Activated T-cell treated with anti-CD3 and anti-CD28 coated beads, Interleukin-2, amount 50 U/mL, for 1 hour (primary cell): ENCODE data around the gene STMN3.
A peak's percentile ranks its signal among the peaks of the same experiment; 100 is the strongest.

Experiments
- DNase-seq: peaks from one replicate; pipeline ENCODE4 v3.0.0-alpha.2; 2020

Gene STMN3

DNA sequence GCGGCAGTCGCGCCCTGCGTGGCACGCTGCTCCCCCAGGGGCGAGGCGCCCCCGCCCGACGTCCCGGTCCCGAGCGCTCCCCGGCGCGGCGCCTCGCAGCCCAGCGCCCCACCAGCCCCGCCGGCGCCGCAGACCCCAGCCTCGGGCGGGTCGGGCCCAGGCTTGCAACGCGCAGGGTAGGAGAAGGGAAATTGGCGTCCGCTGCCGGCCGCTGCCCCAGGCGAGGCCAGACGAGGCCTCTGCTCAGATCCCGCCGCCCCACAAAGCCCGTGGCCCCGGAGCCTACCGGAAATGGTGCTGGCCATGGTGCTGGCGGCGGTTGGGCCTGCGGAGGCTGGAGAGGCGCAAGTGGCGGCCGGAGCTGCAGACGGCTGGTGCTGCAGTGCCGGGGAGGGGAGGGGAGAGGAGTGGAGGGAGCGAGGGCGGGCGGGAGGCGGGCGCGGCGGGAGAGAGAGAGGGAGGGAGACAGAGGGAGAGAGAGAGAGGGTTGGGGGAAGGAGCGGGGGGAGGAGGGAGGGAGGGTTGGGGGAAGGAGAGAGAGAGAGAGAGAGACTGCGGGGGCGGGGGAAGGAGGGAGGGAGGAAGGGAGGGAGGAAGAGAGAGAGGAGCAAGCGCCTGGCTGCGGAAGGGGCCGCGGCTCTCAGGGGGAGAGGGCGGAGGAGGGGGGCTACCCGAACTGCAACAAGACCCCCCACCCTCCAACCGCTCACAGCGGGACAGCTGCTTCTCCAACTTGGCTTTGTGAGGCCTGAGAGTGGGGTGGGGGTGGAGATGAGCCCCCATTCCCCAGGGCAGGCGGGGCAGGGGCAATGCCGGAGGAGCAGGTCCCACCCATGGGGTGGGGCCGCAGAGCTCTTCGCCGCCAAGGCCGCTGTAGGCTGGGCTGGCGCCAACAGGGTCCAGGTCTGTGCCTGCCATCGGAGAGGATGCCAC, at the start of gene STMN3:
STMN3 (minus strand) TSS at position 384 of the 933 bp plus-strand sequence; CDS start at position 305, 79 bp downstream.
- peak; percentile 73 for DNase-seq

DNA sequence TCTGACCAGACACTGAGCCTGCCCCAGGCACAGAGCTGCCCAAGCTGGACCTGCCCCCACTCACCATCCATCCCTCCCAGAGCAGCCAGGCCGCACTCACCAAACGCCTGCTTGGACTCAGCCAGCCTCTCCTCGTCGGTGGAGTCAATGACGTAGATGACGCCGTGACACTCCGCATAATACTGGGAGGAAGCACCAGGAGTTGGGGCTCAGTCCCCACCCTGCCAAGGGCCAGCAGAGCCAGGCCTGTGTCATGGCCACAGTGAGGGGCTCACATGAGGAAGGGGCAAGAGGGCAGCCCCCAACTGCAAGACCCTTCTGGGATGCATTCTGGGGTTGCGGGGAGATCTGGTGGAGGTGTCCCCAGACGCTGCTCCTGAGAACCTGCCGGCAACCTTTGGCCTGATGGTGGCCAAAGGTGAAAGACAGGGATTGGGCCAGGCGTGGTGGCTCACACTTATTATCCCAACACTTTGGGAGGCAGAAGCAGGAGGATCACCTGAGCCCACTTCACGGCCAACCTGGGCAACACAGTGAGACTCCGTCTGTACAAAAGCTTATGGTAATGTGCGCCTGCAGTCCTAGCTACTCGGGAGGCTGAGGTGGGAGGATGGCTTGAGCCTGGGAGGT, 48.9 kb upstream of the STMN3 start:
- DNase-seq = no peak

DNA sequence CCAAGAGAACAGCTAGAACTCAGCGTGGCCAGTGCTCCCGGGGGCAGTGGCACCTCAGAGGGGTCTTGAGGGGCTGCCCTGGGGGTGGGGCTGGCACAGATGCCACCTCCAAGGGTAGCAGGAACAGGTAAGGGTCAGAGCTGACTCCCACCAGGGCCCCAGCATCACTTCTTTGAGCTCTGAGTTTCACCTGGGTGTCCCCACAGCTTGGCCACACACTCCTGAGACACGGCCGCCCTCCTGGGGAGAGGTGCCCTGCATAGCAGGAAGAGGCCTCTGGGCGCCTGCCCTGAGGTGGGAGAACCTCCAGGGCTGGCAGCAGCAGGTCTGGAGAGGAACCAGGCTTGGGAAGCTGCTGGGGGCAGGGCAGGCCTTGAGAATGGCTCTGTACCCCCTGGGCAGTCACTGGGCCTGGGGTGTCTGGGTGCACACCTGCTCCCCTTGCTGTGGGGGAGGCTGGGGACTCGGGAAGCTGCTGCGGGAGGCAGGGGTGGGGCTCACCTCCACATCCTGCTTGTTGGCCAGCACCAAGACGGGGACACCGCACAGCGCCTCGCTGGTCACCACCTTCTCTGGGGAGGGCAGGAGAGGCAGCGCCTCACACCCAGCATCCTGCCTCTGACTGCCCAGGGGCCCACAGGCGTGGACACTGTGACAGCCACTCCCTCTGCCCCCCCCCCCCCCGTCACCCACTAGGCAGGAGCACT, 48.3 kb upstream of the STMN3 start:
- no peak for DNase-seq

DNA sequence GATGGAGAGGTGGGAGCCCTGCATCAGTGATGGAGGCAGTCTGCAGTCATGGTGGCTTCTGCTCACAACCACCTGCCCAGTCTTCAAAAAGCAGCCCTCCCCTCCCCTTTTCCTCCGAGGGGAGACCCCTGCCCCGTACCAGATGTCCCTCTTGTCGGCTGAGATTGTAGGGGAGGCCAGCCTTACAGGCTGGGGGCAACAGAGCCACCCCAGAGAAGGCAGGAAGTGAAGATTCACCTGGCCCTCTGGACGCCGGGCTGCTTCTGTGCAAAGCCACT, 47.8 kb upstream of the STMN3 start:
- DNase-seq = no peak

DNA sequence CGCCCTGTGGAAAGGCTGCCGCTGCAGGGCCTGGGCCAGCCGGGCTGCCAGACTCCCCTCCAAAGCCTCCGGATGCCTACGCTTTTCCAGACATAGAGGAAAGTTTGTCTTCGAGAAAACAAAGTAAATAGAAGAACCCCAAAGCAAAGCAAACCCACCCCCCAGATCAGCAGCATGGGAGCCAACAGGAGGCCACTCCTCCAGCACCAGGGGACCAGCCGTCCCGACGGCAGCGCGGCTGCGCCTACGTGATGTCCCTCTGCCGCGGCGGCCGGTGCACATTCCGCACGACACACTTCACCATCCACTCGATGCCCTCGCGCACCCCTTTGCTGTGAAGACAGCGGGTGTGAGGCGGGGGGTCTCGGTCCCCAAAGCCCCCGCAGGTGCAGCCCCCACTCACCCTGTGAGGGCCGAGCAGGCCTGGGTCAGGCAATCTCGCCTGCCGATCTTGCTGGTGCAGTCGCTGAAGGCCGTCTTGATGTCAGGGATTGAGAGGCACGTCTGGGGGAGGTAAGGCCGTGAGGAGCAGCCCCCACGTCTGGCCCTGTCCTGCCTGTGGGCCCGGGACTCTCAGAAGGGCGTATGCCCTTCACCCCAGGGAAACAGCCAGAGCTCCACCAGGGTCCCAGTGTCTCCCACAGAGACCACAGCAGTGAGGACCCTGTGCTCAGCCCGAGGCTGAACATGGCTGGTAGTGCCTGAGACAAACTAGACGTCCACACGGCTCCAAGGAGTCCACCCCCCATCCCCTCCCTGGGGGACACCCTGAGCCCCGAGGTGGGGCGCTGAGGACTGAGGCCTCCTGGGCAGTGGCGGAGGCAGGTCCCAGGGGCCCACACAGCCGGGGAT, 47.2 kb upstream of the STMN3 start:
- no peak for DNase-seq

DNA sequence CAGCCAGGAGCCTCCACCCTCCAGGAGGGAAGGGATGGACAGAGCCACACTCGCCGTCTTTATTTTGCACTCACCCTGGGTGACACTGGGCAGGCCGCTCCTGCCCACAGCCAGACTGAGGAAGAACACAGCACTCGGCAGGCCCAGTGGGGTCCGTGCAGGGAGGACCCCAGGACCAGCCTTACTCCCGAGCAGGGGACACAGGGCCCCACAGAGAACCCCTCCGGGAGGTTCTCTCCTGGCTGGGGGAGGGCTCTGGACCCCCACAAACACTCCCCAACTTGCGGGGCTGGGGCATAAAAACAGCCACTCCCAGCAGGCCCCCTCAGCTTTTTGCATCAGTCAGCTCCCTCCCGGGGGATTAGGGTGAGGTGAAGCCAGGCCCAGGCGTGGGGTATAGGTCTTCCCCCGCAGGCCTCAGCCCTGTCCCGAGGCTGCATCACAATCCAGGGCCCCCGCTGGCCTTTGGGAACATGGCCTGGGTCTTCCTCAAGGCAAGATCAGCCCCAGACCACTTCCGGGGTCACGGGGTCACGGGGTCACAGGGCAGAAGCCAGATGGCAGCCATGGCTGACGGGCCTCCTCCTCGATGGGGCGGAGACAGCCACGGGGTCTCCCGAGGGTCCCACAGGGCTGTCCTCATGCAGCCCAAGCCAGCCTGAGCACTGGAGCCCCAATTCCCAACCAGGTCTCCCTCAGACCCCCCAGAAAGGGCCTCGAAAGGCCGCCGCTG, 46.4 kb upstream of the STMN3 start:
- no peak for DNase-seq

DNA sequence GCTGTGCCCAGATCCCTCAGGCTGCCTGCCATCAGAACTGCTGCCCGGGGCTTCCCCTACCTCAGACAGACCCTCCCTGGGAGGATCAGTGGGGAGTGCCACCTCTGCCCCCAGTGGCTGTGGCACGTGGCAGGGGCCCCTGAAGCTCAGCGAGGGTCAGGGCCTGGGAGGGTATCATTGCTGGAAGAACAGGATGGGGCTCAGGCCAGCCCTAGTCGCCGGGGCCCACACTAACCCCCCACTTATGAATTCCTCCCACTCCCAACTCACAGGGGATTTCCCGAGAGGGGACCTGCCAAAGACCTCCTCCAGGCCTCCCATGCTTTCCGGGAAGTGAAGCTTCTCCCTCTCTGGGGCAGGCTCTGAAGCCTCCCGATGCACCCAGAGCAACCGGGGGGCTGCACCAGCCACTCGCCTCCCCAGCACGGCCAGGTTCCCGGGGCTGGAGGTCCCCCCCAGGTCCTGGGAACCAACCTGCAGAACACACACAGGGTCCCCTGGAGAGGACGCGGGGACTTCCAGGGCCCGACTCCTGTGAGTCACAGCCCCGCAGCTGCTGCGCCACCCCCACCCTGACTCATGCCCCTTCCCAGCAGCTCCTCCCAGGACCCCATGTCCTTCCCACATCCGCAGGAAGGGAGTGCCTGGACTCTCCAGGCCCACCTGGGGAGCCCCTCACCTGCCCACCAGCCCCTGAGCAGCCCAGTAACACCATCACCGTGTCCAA, 45.7 kb upstream of the STMN3 start:
- no peak for DNase-seq

GRCh38 chr20:63697868-63698545, 44.8 kb upstream of the STMN3 start:
- DNase-seq = no peak

GRCh38 chr20:63697357-63697867, 44.2 kb upstream of the STMN3 start:
- DNase-seq = no peak

DNA sequence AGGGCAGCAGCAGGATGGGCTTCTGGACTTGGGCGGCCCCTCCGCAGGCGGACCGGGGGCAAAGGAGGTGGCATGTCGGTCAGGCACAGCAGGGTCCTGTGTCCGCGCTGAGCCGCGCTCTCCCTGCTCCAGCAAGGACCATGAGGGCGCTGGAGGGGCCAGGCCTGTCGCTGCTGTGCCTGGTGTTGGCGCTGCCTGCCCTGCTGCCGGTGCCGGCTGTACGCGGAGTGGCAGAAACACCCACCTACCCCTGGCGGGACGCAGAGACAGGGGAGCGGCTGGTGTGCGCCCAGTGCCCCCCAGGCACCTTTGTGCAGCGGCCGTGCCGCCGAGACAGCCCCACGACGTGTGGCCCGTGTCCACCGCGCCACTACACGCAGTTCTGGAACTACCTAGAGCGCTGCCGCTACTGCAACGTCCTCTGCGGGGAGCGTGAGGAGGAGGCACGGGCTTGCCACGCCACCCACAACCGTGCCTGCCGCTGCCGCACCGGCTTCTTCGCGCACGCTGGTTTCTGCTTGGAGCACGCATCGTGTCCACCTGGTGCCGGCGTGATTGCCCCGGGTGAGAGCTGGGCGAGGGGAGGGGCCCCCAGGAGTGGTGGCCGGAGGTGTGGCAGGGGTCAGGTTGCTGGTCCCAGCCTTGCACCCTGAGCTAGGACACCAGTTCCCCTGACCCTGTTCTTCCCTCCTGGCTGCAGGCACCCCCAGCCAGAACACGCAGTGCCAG, 43.6 kb upstream of the STMN3 start, which contains the start of gene TNFRSF6B:
TNFRSF6B (plus strand) TSS at position 25 of the 729 bp plus-strand sequence; CDS start at position 141, 116 bp downstream.
- no peak for DNase-seq

DNA sequence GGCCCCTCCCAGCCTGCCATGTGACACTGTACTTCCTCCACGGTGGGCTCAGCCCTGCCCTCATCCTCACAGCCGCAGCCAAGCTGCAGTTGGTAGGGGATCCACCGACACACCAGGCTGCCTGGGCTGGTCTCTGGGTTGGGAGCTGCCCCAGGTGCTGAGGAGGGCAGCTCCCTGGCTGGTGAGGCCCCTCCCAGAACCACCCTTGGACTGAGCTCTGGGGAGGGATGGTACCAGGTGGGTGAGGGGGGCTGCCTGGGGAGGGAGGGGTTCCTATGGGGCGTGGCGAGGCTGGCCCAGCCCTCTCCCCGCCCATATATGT, 43.0 kb upstream of the STMN3 start:
- no peak for DNase-seq

- DNase-seq = no peak
These were observed 42.4 kb upstream of the STMN3 start for GRCh38 chr20:63695424-63696305.

GRCh38 chr20:63694584-63695423, 41.6 kb upstream of the STMN3 start:
- DNase-seq = no peak

- DNase-seq = no peak
These were observed 40.7 kb upstream of the STMN3 start for GRCh38 chr20:63693733-63694583.

DNA sequence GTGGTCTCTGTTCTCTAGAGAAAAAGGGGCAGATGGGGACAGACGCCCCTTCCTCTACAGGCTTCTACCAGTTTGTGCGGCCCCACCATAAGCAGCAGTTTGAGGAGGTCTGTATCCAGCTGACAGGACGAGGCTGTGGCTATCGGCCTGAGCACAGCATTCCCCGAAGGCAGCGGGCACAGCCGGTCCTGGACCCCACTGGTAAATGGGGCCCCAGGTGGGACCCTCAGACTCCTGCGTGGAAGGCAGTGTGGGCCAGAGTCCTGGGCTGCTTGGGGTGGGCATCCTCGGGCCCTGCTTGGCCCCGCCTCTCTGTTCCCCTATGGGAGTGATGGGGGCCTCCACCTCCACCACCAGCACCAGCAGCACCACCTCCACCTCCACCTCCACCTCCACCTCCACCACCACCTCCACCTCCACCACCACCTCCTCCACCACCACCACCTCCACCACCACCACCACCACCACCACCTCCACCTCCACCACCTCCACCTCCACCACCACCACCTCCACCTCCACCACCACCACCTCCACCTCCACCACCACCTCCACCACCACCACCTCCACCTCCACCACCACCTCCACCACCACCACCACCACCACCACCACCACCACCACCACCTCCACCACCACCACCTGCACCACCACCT, 40.0 kb upstream of the STMN3 start:
- DNase-seq = no peak

GRCh38 chr20:63692436-63693082, 39.3 kb upstream of the STMN3 start:
- no peak for DNase-seq
